Peyer's patch (tissue), 4 donors: ENCODE data around the gene IL16. TPM values are rescaled to one million over a fixed set of nuclear protein-coding genes. Genes with fewer than 3 reads are reported as not detected.

ENCODE experiments used
- DNase-seq, 3 donors: peaks; one replicate each; pipeline ENCODE4 v3.0.0-alpha.2; 2017 to 2019
- H3K27ac ChIP-seq, 4 donors: fragments of 200-600 bp; sonication (generic); one replicate each; pipeline ENCODE4 v1.5.1; 2016 to 2019
- H3K27me3 ChIP-seq, 2 donors: fragments of 200-600 bp; sonication (generic); one replicate each; pipeline ENCODE4 v1.5.1; 2019
- H3K36me3 ChIP-seq, 3 donors: fragments of 200-600 bp; sonication (generic); one replicate each; pipeline ENCODE4 v1.5.1; 2016 to 2019
- H3K4me1 ChIP-seq, 4 donors: fragments of 200-600 bp; sonication (generic); one replicate each; pipeline ENCODE4 v1.5.1; 2016 to 2019
- H3K4me3 ChIP-seq, 4 donors: fragments of 200-600 bp; sonication (generic); 1 replicate in 3 of 4; 2 replicates in 1 of 4; pipeline ENCODE4 v1.5.1; 2016 to 2019; ENCODE audit warnings: mild to moderate bottlenecking in 1 of 4
- H3K9me3 ChIP-seq, 4 donors: fragments of 200-600 bp; sonication (generic); one replicate each; pipeline ENCODE4 v1.5.1; 2016 to 2019; ENCODE audit warnings: mild to moderate bottlenecking in 1 of 4
- CTCF ChIP-seq, 6 experiments: fragments of 450-650 bp in 4 of 6; fragments of 200-600 bp in 2 of 6; sonication (generic) in 1 of 6; IDR thresholded peaks; one replicate each; pipeline ENCODE4 v1.5.1; 2017 to 2019; ENCODE audit warnings: antibody characterized with exemption in 6 of 6, mild to moderate bottlenecking in 3 of 6, moderate library complexity in 1 of 6
- POLR2A ChIP-seq, 2 donors: fragments of 450-650 bp; IDR thresholded peaks; one replicate each; pipeline ENCODE4 v1.5.1; 2017; ENCODE audit warnings: antibody characterized with exemption in 2 of 2, mild to moderate bottlenecking in 2 of 2, moderate library complexity in 2 of 2
- total RNA-seq, 4 donors: library from RNA; depleted of rRNA; stranded (reverse); fragments of >200 nt; gene quantifications; one replicate each; pipeline ENCODE4 v1.1.0, GENCODE V29; 2016

The IL16 gene
- total RNA-seq, 4 donors from 2014 or later = 6.3 to 115 (median 11.6) TPM

DNA sequence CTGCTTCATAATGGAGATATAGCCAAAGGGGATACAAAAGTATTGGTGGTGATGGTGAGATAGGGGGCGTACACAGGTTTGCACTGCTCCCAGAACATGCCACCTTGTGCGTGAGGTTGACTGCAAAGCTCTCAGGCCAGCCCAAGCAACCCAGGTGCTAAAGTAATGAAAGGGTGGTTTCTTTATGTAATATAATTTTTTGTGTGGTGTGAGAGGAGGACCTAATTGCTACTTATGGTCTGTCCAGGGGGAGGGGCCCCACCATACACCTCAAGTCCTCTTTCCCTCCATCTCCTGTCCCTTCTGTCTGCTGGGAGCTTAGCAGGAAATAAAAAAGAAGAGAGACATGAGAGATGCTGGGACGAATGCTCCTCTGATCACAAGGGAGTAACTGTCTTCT is 73.5 kb downstream of the IL16 start:
- TF ChIP-seq POLR2A (IDR thresholded peaks at IDR 0.05) (no peak), CTCF (IDR thresholded peaks at IDR 0.05) (no peak)
- Histone ChIP-seq H3K27ac (no peak overlapping the region), H3K4me1 (peaks cover 0 to 13% (median 7%) of the 10 kb centered on the region in 4 donors), H3K27me3 (no peaks in the 10 kb centered on the region), H3K4me3 (no peak overlapping the region), H3K9me3 (no peaks in the 10 kb centered on the region), H3K36me3 (no peaks in the 10 kb centered on the region)
- DNase-seq = no peak

DNA sequence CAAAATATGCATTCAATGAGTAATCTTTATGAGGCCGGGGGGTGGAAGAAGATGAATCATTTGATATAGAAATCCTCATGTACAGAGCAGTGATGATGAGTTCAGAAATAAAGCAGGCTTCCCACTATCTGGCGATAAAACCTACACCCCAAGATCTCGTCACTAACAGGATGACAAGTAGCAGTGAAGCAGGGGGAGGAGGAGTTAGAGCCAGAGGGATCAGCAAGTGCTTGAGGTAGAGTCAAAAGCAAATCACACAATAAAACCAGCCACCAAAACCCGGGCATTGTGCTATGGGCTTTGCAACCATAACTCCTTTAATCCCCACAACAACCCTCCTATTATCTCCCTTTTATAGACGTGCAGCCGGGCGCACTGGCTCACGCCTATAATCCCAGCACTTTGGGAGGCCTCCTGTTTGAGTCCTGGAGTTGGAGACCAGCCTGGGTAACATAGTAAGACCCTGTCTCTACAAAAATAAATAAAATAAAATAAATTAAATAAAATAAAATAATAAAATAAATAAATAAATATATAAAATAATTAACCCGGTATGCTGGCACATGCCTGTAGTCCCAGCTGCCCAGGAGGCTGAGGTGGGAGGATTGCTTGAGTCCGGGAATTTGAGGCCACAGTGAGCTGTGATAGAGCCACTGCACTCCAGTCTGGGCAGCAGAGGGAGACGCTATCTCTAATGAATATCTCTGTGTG is 74.3 kb downstream of the IL16 start:
- Histone ChIP-seq H3K4me3 (no peak overlapping the region), H3K27me3 (no peaks in the 10 kb centered on the region), H3K4me1 (peaks cover 0 to 6% (median 4%) of the 10 kb centered on the region in 4 donors), H3K27ac (no peak overlapping the region), H3K9me3 (no peaks in the 10 kb centered on the region), H3K36me3 (no peaks in the 10 kb centered on the region)
- DNase-seq = no peak
- TF ChIP-seq POLR2A (IDR thresholded peaks at IDR 0.05) = no peak

GRCh38 chr15:81271761-81272644 is 75.3 kb downstream of the IL16 start:
- DNase-seq = no peak
- TF ChIP-seq CTCF (IDR thresholded peaks at IDR 0.05) = no peak
- no peak for TF ChIP-seq POLR2A (IDR thresholded peaks at IDR 0.05)
- Histone ChIP-seq H3K9me3 (no peaks in the 10 kb centered on the region), H3K4me3 (no peak overlapping the region), H3K4me1 (no peaks in the 10 kb centered on the region), H3K27me3 (no peaks in the 10 kb centered on the region), H3K36me3 (no peaks in the 10 kb centered on the region), H3K27ac (no peak overlapping the region)

- no peaks in the 10 kb centered on the region for H3K36me3 ChIP-seq
- no peaks in the 10 kb centered on the region for H3K9me3 ChIP-seq
- no peak for TF ChIP-seq CTCF (IDR thresholded peaks at IDR 0.05)
- no peak for TF ChIP-seq POLR2A (IDR thresholded peaks at IDR 0.05)
- H3K4me1 ChIP-seq = no peaks in the 10 kb centered on the region
- DNase-seq = no peak
- H3K27ac ChIP-seq = no peak overlapping the region
- no peaks in the 10 kb centered on the region for H3K27me3 ChIP-seq
- no peak overlapping the region for H3K4me3 ChIP-seq
Observed at GRCh38 chr15:81273200-81273599, 76.5 kb downstream of the IL16 start.

GRCh38 chr15:81273855-81274254 is 77.2 kb downstream of the IL16 start:
- Histone ChIP-seq H3K9me3 (no peaks in the 10 kb centered on the region), H3K27me3 (no peaks in the 10 kb centered on the region), H3K27ac (no peak overlapping the region), H3K4me3 (no peak overlapping the region), H3K36me3 (no peaks in the 10 kb centered on the region), H3K4me1 (no peaks in the 10 kb centered on the region)
- DNase-seq = no peak
- TF ChIP-seq POLR2A (IDR thresholded peaks at IDR 0.05) (no peak), CTCF (IDR thresholded peaks at IDR 0.05) (no peak)

DNA sequence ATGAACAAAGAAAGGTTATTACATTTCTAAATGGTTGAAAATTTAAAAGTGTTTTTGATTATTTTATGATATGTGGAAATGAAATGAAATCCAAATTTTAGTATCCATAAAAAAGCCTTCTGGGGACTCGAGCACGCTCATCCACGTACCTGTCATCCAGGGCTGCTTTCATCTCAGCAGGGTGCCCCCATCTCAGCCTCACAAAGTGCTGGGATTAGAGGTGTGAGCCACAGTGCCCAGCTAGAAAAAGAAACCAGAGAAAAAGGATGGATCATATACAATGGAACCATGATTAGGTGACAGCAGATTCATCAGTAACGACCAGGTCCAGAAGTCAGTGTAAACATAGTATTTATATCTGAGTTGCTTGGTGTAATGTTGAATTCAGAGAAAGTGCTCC is 77.6 kb downstream of the IL16 start:
- Histone ChIP-seq H3K4me3 (no peak overlapping the region), H3K27me3 (no peaks in the 10 kb centered on the region), H3K36me3 (no peaks in the 10 kb centered on the region), H3K9me3 (no peaks in the 10 kb centered on the region), H3K4me1 (no peaks in the 10 kb centered on the region), H3K27ac (no peak overlapping the region)
- no peak for DNase-seq
- TF ChIP-seq CTCF (IDR thresholded peaks at IDR 0.05) (no peak), POLR2A (IDR thresholded peaks at IDR 0.05) (no peak)
